ENCODE measurements around the gene ZNF675.
A peak's percentile ranks its signal among the peaks of the same experiment; 100 is the strongest.
"Not testable (repeated sequence)": the region's sequence is repeated elsewhere in the genome, so short reads cannot be mapped to it uniquely, and the experiment has no call there.

Gene ZNF675

GRCh38 chr19:23686621-23687423 lies at the start of gene ZNF675:
TSS of gene ZNF675 (minus strand) at chr19:23687212. CDS start at chr19:23687033, 179 bp downstream.
- DNase-seq (ENCODE audit: low read depth): peak; percentile 94

GRCh38 chr19:23730729-23731465 lies 43.9 kb upstream of the ZNF675 start:
- DNase-seq (ENCODE audit: low read depth): not testable (repeated sequence)

- DNase-seq (ENCODE audit: low read depth): not testable (repeated sequence)
Observed at GRCh38 chr19:23724161-23724560, 37.1 kb upstream of the ZNF675 start.

- no peak for DNase-seq (ENCODE audit: low read depth)
Observed at GRCh38 chr19:23718802-23719201, 31.8 kb upstream of the ZNF675 start.

GRCh38 chr19:23716792-23717191 lies 29.8 kb upstream of the ZNF675 start:
- DNase-seq (ENCODE audit: low read depth): peak; percentile 17

- no peak for DNase-seq (ENCODE audit: low read depth)
Observed at GRCh38 chr19:23709347-23709746, 22.3 kb upstream of the ZNF675 start.

- DNase-seq (ENCODE audit: low read depth): no peak
Observed at GRCh38 chr19:23706657-23707056, 19.6 kb upstream of the ZNF675 start.

- peak; percentile 36 for DNase-seq (ENCODE audit: low read depth)
Observed at GRCh38 chr19:23699521-23699860, 12.5 kb upstream of the ZNF675 start.

- peak; percentile 38 for DNase-seq (ENCODE audit: low read depth)
Observed at GRCh38 chr19:23698711-23699520, 11.9 kb upstream of the ZNF675 start.

GRCh38 chr19:23692937-23693336 lies 5.9 kb upstream of the ZNF675 start:
- DNase-seq (ENCODE audit: low read depth): not testable (repeated sequence)

GRCh38 chr19:23673132-23673531 lies 13.9 kb downstream of the ZNF675 start:
- DNase-seq (ENCODE audit: low read depth): no peak

- not testable (repeated sequence) for DNase-seq (ENCODE audit: low read depth)
Observed at GRCh38 chr19:23668606-23669005, 18.4 kb downstream of the ZNF675 start.

GRCh38 chr19:23665651-23666410 lies 21.2 kb downstream of the ZNF675 start:
- DNase-seq (ENCODE audit: low read depth): no peak

- DNase-seq (ENCODE audit: low read depth): not testable (repeated sequence)
Observed at GRCh38 chr19:23649817-23650216, 37.2 kb downstream of the ZNF675 start.
